GM21390 (cell line): Measurements from ENCODE around the gene PDE3B.
"Not testable (repeated sequence)": the region's sequence is repeated elsewhere in the genome, so short reads cannot be mapped to it uniquely, and the experiment has no call there.

Experiments used
- ATAC-seq: cut with Tn5 transposase; IDR thresholded peaks from one replicate; pipeline ENCODE4 v1.9.1; 2021; ENCODE audit not compliant: unreplicated experiment

Gene PDE3B

DNA sequence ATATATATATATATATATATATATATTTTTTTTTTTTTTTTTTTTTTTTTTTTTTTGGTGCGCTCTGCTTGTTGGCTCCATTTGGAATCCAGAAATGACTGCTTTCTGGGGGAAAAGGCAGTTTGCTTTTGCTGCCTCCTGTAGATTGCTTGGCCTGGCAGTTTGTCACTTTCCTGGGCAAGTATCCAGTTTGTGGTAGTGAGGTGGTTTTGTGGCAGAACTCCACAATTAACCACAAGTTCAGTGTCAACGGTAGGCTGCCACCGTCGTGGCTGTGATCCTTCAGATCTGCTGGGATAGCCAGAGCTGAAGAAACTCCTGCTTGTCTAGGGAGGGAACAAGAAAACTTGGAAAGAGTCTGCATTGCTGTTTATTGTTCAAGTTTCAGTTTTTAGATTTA, 5.0 kb upstream of the PDE3B start:
- no peak for ATAC-seq

DNA sequence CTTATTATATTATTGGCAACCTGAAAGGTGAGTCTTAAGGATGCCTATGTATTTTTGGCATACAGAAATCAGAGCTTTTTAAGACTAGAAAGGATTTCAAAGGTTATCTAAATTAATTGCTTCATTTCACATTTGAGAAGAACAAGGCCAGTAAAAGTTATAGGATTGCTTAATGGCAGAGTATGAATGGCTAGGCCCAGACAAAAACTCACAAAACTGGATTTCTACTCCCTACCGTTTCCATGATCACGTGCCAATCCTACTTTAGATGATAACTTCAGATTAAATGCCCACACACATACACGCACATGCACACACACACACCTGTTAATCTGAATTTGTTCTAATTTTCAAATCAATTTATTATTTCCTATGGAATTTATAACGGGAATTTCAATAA, 1.8 kb upstream of the PDE3B start:
- no peak for ATAC-seq

DNA sequence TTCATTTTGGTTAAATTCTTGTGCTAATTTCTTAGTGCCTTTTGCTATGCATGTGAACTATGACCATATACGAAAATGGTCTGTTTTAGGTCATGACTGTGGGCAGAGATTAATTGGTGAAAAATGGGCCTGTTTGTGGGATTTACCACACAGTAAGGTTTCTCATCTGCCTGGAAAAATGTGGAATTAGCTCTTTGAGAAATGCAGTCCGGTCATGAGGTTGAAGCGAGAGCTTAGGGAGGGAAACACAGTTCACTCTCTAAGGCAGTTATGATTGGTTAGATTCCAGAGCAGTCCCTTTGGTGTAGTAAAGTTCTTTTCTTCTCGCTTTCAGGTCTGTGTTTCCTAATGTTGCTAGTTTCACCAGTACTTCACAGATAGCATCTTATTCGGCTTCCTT, 1.2 kb upstream of the PDE3B start:
- ATAC-seq, result no peak

DNA sequence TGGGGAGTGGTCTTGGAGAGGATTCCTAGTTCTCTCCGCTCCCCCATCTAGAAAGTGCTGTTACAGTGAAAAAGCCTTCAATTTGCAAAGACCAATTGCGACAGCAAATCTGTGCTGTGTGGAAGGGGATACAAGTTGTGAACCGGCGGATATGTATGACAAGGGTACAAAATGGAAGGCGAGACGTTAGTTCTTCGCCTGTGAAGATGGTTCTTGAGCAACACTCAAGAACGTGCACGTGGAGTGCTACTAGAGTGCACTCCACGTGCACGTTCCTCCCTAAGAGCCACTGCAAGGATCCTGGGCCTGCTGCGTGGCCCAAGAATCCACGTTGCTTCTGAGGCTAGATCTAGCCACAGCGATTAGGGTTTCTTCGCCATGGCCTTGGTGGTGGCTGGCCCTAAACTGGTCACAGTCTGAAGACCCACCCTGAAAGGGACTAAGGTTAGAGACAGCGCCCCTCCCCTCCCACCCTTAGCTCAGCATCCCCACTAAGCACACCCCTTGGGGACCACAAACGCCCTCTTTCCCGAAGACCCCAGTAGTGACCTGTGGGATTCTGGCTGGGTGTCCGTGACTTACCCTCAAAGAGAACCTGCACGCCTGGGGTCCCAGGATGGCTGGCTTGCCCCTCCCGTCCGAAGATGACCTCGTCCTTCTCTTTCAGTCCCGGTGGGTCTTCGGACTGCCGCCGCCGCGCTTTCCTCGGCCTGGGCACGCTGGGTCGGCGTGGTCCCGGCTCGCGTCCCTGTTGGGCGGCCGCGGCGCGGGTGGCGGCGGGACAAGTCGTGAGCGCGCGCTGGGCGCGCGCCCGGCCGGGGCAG, 519 bp upstream of the PDE3B start:
- ATAC-seq, result no peak

DNA sequence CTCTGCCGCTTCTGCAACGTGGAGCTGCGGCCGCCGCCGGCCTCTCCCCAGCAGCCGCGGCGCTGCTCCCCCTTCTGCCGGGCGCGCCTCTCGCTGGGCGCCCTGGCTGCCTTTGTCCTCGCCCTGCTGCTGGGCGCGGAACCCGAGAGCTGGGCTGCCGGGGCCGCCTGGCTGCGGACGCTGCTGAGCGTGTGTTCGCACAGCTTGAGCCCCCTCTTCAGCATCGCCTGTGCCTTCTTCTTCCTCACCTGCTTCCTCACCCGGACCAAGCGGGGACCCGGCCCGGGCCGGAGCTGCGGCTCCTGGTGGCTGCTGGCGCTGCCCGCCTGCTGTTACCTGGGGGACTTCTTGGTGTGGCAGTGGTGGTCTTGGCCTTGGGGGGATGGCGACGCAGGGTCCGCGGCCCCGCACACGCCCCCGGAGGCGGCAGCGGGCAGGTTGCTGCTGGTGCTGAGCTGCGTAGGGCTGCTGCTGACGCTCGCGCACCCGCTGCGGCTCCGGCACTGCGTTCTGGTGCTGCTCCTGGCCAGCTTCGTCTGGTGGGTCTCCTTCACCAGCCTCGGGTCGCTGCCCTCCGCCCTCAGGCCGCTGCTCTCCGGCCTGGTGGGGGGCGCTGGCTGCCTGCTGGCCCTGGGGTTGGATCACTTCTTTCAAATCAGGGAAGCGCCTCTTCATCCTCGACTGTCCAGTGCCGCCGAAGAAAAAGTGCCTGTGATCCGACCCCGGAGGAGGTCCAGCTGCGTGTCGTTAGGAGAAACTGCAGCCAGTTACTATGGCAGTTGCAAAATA, 816 bp downstream of the PDE3B start:
- peak; percentile 58 for ATAC-seq

DNA sequence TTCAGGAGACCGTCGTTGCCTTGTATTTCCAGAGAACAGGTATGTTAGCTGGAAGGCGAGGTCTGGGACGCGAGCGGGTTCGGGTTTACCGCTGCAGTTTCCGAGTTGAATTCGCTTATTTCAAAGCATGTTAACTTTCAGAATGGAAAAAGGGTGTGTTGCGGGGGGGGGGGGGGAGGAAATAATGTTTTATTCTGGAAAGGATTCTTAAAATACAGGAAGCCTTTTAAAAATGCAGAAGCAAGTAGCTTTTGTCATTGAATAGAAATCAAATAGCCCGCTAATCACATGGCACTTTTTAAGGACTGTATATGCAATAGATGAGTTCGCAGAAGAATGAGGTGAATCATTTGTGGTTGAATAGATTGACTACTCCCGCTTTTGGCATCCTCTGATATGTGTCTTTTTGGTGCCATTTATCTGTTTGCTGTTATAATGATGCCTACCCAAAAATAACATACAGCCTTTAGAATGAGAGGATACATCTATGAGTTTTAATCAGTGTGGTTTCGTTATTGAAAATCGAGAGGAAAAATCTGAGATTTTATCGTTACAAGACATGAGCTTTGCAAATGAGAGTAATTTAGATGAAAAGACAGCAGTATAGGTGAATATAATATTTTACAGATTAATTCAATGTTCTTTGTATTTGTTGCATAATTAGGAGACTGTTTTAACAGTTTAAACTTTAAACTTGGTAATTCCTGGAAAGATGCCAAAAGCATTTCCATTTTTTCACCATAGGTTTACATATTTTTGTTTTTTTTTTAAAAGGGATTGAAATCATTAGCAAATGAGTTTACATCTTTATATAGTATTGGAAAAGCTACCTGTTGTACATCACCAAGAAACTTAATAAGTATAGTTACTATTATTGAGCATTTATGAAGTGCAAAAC, 1.7 kb downstream of the PDE3B start:
- ATAC-seq, result no peak

DNA sequence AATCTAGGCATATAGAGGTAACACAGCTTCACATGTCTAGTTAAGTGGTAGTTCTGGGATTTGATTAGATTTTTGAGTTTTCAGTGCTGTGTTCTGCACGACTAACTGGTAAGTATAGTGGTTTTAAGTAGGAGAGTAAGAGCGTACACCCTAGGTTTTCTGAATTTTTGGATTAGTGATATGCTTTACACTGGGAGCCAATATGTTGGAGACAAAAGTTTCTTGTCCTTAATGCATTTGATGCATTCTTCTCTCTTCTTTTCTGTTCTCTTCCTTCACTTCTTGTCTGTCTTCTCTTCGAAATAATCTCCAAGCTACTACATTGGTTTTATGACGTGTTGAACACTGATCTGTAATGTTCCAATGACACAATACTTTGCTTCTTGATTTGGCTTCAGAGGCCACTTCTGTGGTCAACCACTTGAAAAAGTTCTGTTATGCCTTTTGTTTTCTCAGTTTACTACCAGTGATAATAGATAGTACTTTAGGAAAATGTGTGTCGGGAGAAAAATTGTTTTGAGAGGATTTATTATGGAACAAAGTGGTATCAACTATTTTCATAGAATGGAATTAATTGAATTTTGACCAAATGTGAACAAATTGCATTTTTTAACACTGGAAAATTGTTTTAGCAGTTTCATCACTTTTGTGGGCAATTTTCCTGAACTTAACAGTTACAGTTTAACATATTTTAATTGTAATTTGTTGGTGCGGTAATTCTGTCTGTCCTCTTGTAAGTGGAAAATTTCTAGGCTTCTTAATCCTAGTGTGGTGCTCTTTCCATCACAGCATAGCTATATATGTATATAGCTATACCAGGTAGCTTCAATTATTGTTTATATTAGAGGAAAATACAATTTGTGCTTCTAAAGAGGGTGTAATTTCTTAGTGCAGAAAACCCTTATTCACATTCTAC, 2.6 kb downstream of the PDE3B start:
- ATAC-seq, result no peak

DNA sequence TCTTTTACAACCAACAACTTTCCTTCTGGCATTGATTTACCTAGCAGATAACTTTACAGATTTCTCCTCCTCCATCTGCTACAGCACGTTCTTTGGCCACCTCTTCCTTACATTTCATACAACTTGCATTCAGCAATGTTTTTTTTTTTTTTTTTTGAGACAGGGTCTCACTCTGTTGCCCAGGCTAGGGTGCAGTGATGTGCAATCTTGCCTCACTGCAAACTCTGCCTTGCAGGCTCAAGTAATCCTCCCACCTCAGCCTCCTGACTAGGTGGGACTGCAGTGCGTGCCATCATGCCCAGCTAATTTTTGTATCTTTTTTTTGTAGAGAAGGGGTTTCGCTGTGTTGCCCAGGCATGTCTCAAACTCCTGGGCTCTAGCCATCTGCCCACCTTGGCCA, 6.5 kb downstream of the PDE3B start:
- no peak for ATAC-seq

DNA sequence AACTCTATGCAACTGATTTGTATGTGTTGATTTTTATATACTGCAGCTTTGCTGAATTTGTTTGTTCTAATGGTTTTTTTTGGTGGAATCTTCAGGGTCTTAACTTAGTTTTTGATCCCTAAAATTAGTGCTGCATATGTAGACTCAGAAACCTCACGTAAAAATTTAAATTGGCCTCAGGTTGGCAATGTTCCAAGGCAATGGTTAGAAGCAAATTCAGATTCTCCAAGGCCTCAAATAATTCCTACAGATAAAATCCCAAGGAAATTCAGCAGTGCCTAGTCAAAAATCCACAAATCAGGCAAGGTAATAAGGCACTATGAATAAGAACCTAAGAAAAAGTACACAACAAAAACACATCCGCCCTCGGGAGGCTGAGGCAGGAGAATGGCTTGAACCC, 9.5 kb downstream of the PDE3B start:
- ATAC-seq, result no peak

DNA sequence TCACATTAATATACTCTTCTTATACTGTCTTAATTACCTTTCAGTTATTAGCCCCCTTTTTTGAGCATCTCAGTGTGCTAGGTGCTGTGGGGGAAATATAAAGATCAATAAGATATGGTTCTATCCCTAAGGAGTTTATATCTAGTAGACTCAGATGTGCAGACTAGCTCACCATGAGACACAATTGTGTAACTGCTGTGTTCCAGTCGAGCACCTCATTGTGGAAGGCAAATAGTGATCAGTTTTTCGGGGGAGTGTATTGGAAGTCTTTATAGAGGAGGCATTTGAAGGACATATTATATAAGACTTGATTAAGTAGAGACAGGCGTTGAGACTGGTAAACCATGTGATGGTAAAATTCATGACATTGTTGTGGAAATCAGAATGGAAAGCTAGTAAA, 11.8 kb downstream of the PDE3B start:
- no peak for ATAC-seq

DNA sequence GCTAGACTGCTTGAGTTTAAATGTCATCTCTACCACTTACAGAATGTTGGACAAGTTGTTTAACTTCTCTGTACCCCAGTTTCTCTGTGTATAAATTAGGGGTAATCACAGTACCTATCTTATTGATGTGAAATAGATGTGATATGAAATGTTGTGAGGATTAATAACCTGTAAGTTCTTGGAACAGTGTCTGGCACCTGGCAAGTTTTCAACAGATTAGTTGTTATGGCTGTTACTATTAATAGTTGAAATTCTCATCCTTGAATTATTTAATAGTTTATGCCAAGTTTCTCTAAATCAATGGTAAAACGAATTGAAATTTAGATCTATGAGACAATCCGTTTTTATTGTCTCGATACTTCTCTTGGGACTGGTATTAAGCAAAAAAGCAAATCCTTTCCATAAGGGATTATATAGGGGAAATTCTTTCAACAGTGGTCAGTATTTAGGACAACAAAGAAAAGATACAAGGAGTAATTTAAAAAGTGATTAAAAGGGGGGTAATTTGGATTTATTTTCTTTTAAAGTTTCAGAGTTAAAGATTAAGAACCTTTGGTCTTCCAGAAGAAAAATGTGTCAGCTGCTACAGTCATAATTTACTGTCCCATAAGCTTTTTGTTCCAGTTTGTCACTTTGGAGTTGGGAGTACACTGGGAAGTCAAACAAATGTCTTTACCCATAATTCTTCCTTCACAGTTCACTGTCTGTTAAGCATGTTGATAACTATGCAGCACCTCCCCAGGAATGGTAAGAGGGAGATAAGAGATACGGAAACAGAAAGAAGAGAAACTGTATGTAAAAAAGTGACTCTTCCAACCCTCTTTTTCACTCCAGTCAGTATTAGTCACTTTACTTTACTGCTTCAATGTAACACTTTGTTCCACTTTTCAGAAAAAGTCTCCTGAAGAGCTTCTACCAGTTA, 13.2 kb downstream of the PDE3B start:
- no peak for ATAC-seq

DNA sequence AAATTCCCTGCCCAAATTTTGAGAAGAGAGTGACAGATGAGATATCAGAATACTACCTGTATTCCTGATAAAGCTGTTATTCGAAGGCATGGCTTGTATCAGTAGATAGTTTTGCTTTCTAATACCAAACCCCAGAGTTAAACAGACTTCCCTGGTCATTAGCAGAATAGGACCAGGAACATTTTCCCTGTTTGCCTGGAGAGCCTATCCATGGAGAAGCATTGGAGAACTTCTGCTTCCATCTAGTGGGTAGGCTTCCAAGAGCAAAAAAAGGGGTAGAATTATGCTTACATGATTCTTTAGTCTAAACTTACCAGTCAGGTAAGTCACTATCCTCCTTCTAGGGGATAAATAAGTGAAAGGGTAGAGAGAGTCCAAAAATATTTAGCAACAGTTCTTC, 14.2 kb downstream of the PDE3B start:
- no peak for ATAC-seq

DNA sequence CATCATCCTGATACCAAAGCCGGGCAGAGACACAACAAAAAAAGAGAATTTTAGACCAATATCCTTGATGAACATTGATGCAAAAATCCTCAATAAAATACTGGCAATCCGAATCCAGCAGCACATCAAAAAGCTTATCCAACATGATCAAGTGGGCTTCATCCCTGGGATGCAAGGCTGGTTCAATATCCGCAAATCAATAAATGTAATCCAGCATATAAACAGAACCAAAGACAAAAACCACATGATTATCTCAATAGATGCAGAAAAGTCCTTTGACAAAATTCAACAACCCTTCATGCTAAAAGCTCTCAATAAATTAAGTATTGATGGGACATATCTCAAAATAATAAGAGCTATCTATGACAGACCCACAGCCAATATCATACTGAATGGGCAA, 21.3 kb downstream of the PDE3B start:
- not testable (repeated sequence) for ATAC-seq

DNA sequence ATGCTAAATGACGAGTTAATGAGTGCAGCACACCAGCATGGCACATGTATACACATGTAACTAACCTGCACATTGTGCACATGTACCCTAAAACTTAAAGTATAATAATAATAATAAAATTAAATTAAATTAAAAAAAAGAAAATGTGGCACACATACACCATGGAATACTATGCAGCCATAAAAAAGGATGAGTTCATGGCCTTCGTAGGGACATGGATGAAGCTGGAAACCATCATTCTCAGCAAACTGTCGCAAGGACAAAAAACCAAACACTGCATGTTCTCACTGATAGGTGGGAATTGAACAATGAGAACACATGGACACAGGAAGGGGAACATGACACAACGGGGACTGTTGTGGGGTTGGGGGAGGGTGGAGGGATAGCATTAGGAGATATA, 23.7 kb downstream of the PDE3B start:
- ATAC-seq, result not testable (repeated sequence)

DNA sequence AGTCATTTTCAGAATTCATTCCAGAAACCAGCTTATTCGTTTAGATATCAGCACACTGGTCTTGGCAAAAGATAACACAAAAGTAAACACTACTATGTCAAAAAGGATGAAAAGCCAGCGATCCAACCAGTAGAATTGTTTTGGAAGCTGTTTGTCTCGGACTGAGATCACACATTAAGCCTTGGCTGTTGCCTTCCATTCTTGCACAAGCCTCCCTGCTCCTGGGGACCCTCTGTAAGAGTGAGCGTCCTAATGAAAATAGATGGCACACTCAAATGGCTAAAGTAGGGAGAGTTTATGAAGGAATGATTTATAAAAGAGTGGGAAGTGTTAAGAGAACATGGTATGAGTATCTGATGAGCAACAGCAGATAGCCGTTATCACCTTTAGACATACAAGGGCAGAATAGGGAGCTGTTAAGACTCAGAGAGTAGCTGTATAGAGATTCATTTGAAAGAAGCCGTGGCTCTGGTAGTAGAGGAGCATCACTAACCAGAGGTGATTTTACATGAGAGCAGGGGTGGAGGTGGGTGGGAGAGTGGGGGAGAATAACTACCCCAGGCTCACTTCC, 25.2 kb downstream of the PDE3B start:
- no peak for ATAC-seq

DNA sequence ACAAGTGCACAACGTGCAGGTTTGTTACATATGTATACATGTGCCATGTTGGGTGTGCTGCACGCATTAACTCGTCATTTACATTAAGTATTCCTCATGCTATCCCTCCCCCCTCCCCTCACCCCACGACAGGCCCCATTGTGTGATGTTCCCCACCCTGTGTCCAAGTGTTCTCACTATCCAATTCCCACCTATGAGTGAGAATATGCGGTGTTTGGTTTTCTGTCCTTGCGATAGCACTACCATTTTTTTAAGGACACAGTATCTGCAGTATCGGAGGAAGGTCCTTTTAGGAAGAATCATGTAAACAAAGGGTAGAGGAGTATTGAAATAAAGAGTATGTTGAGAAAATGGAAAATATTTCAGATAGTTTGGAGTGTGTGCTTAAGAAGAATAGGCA, 25.9 kb downstream of the PDE3B start:
- no peak for ATAC-seq

DNA sequence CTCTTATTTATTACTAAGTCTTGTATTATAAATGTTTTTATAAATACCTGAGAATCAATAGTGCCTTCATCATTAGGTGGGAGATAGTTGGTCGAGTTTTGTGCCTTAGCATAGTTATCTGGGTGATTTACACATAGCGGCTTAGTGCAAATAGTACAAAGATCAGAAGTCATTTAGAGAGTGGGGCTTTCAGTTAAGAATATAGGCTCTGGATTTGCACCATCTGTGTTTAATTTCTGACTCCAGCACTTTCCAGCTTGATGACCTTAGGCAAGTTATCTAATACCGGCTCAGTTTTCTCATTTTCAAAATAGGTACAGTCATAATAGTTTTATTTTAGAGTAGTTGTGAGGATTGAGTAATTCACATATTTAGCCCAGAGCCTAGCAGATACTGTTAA, 26.4 kb downstream of the PDE3B start:
- no peak for ATAC-seq

DNA sequence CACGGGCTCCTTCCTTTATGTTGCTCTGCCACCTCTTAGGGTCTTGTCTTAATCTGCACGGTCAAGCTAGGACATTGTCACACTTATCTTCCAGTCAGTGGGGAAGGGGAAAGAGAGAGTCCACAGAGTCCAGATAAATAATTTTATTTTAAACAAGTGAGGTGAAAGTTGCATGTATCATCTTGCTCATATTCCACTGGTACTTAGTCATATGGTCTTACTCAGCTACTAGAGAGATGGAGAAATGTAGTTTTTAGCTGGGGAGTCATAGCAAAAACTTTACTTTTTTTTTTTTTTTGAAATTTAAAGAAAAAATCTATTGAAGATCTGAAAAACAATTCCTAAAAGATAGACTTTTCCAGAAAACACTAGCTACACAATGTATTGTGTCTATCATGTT, 29.0 kb downstream of the PDE3B start:
- no peak for ATAC-seq

DNA sequence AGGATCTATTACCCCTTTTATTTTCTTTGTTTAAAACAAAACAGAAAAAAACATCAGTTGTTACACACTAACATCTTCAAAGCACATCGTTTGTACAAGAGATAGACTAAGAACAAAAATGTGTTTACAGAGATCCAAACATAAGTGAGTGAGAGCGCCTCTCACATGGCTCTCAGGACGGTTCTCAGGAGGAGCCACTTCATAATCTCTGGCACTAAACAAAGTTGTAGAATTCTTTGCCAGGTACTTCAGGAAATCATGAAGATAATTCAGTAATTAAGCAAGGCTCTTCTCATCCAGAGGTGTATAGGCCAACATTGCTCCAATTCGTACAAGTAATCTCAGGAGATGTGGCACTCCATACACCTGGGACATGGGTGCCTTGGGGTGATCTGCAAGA, 29.8 kb downstream of the PDE3B start:
- ATAC-seq, result no peak
